NT2/D1 (cell line): ENCODE measurements around the gene EPHB6.

Experiments used
- YY1 ChIP-seq: IDR thresholded peaks from 2 replicates; pipeline ENCODE4 v1.6.1; 2011; ENCODE audit not compliant: insufficient read length, insufficient read depth
- ZNF274 ChIP-seq: IDR thresholded peaks from 2 replicates; pipeline ENCODE4 v1.6.1; 2011; ENCODE audit warnings: mild to moderate bottlenecking, low read depth, low read length

- no peak for TF ChIP-seq ZNF274
- no peak for TF ChIP-seq YY1
Observed at GRCh38 chr7:142835487-142835886, 19.4 kb upstream of the EPHB6 start.
